Measurements from ENCODE around the gene PAPPA2.

Gene PAPPA2

GRCh38 chr1:176601348-176601747, 138.4 kb downstream of the PAPPA2 start:
- Histone ChIP-seq H3K9me2 (replicated peaks; ENCODE audit: insufficient read depth, low read length) (no peaks in the 10 kb centered on the region), H3K9me3 (ENCODE audit: insufficient read depth, low read length) (no peaks in the 10 kb centered on the region), H4K20me1 (ENCODE audit: low read depth, low read length) (no peaks in the 10 kb centered on the region), H3K79me2 (ENCODE audit: insufficient read depth, low read length) (no peaks in the 10 kb centered on the region), H3K4me3 (ENCODE audit: insufficient read depth, low read length, poor library complexity, severe bottlenecking) (no peak overlapping the region), H3K9ac (ENCODE audit: low read length) (no peak overlapping the region), H3K4me2 (ENCODE audit: low read depth, low read length, poor library complexity, severe bottlenecking) (no peak overlapping the region), H3K36me3 (ENCODE audit: low read length) (no peaks in the 10 kb centered on the region), H2AFZ (ENCODE audit: low read depth, low read length, severe bottlenecking) (no peak overlapping the region), H3K27ac (ENCODE audit: low read depth, low read length) (no peak overlapping the region), H3K27me3 (ENCODE audit: low read length) (no peaks in the 10 kb centered on the region), H3F3A (ENCODE audit: insufficient read depth) (no peaks in the 10 kb centered on the region)
- TF ChIP-seq EZH2phosphoT487 (conservative IDR thresholded peaks at IDR 0.05; ENCODE audit: low read length), result no peak
- TF ChIP-seq, protein P1, sequence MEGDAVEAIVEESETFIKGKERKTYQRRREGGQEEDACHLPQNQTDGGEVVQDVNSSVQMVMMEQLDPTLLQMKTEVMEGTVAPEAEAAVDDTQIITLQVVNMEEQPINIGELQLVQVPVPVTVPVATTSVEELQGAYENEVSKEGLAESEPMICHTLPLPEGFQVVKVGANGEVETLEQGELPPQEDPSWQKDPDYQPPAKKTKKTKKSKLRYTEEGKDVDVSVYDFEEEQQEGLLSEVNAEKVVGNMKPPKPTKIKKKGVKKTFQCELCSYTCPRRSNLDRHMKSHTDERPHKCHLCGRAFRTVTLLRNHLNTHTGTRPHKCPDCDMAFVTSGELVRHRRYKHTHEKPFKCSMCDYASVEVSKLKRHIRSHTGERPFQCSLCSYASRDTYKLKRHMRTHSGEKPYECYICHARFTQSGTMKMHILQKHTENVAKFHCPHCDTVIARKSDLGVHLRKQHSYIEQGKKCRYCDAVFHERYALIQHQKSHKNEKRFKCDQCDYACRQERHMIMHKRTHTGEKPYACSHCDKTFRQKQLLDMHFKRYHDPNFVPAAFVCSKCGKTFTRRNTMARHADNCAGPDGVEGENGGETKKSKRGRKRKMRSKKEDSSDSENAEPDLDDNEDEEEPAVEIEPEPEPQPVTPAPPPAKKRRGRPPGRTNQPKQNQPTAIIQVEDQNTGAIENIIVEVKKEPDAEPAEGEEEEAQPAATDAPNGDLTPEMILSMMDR (IDR thresholded peaks at IDR 0.05; ENCODE audit: insufficient read depth, low read length, poor library complexity, severe bottlenecking), result no peak

- H3K27ac ChIP-seq (ENCODE audit: low read depth, low read length), result no peak overlapping the region
- TF ChIP-seq, protein P1 (IDR thresholded peaks at IDR 0.05; ENCODE audit: insufficient read depth, low read length, poor library complexity, severe bottlenecking), result no peak
- no peak for TF ChIP-seq EZH2phosphoT487 (conservative IDR thresholded peaks at IDR 0.05; ENCODE audit: low read length)
- no peaks in the 10 kb centered on the region for H4K20me1 ChIP-seq (ENCODE audit: low read depth, low read length)
- no peak overlapping the region for H3K4me2 ChIP-seq (ENCODE audit: low read depth, low read length, poor library complexity, severe bottlenecking)
- no peak overlapping the region for H3K9ac ChIP-seq (ENCODE audit: low read length)
- no peak overlapping the region for H3K4me3 ChIP-seq (ENCODE audit: insufficient read depth, low read length, poor library complexity, severe bottlenecking)
- no peaks in the 10 kb centered on the region for H3K36me3 ChIP-seq (ENCODE audit: low read length)
- no peaks in the 10 kb centered on the region for H3K9me3 ChIP-seq (ENCODE audit: insufficient read depth, low read length)
- no peaks in the 10 kb centered on the region for H3K27me3 ChIP-seq (ENCODE audit: low read length)
- H3F3A ChIP-seq (ENCODE audit: insufficient read depth), result no peaks in the 10 kb centered on the region
- H2AFZ ChIP-seq (ENCODE audit: low read depth, low read length, severe bottlenecking), result no peak overlapping the region
- no peaks in the 10 kb centered on the region for H3K9me2 ChIP-seq (replicated peaks; ENCODE audit: insufficient read depth, low read length)
- H3K79me2 ChIP-seq (ENCODE audit: insufficient read depth, low read length), result no peaks in the 10 kb centered on the region
Observed at GRCh38 chr1:176602388-176603004, 139.5 kb downstream of the PAPPA2 start.

DNA sequence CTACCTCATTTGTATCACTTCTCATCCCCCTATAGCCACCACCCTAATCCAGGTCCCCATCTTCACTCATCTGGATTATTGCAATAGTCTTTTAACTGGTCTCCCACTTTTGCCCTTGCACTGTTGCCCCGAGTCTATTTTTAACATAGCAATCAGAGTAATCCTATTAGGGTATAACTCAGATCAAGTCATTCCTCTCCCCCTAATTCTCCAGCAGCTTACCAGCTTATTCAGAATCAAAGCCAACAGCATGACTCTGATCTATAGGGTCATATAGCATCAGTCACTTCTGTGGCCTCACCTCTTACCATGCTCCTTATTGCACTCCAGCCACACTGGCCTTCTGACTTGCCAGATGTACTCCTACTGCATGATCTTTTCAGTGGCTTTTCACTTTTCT, 140.7 kb downstream of the PAPPA2 start:
- no peaks in the 10 kb centered on the region for H3K79me2 ChIP-seq (ENCODE audit: insufficient read depth, low read length)
- no peak overlapping the region for H3K9ac ChIP-seq (ENCODE audit: low read length)
- no peaks in the 10 kb centered on the region for H3K36me3 ChIP-seq (ENCODE audit: low read length)
- H3K9me2 ChIP-seq (replicated peaks; ENCODE audit: insufficient read depth, low read length), result no peaks in the 10 kb centered on the region
- no peaks in the 10 kb centered on the region for H3F3A ChIP-seq (ENCODE audit: insufficient read depth)
- TF ChIP-seq, protein P1 (IDR thresholded peaks at IDR 0.05; ENCODE audit: insufficient read depth, low read length, poor library complexity, severe bottlenecking), result no peak
- no peak for TF ChIP-seq EZH2phosphoT487 (conservative IDR thresholded peaks at IDR 0.05; ENCODE audit: low read length)
- no peaks in the 10 kb centered on the region for H3K27me3 ChIP-seq (ENCODE audit: low read length)
- H3K4me2 ChIP-seq (ENCODE audit: low read depth, low read length, poor library complexity, severe bottlenecking), result no peak overlapping the region
- no peak overlapping the region for H2AFZ ChIP-seq (ENCODE audit: low read depth, low read length, severe bottlenecking)
- H3K4me3 ChIP-seq (ENCODE audit: insufficient read depth, low read length, poor library complexity, severe bottlenecking), result no peak overlapping the region
- H3K27ac ChIP-seq (ENCODE audit: low read depth, low read length), result no peak overlapping the region
- no peaks in the 10 kb centered on the region for H4K20me1 ChIP-seq (ENCODE audit: low read depth, low read length)
- no peaks in the 10 kb centered on the region for H3K9me3 ChIP-seq (ENCODE audit: insufficient read depth, low read length)
